ENCODE measurements around the gene BATF2. TPM values are rescaled to one million over a fixed set of nuclear protein-coding genes. Genes with fewer than 3 reads are reported as not detected.
A peak's percentile ranks its signal among the peaks of the same experiment; 100 is the strongest.

Gene BATF2
- total and polyA plus RNA-seq, 10 of the 15 experiments (the other 5 are each of a cell fraction or from before 2014, with no cell fraction given) = 0.18 to 1.1 (median 0.38) TPM; not detected in 1

DNA sequence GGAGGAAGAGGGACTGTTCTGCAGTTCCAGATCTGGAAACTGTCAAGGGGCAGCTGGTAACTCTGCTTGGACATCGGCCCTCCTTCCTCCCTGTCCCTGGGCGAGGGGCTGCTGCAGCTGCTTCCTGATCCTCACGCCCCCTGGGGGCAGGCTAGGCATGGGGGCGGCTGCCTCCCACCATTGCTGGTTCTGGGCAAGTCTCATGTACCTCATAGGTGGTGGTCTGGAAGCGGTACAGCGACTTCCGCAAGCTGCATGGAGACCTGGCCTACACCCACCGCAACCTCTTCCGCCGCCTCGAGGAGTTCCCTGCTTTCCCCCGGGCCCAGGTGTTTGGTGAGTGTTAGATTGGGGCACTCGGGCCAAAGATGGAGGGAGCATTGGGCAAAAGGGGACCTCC, 35.4 kb upstream of the BATF2 start:
- in situ Hi-C loops (cut with MboI) (no loop called here), intact Hi-C loops (cut with micrococcal nuclease; ENCODE audit: unreplicated experiment) (no loop called here)
- ChIA-PET SMC1A (ENCODE audit: uncharacterized antibody, unreplicated experiment) (interaction anchor here (1.6 kb wide), 1 partner anchor 9 kb away, joined by 4 read pairs; the partner anchor contains the start of gene SAC3D1), POLR2A (no interaction called here), CTCF (interaction anchor here (1.7 kb wide), 2 partner anchors 18 to 80 kb away, joined by 4 to 7 read pairs; partner anchors contain the start of gene ARL2), RAD21 (ENCODE audit: unreplicated experiment) (no interaction called here)
- H2AFZ ChIP-seq (ENCODE audit: control insufficient read depth, low read depth, low read length) = no peak overlapping the region
- 77% methylated on average over 12 of the region's 13 CpGs for WGBS (ENCODE audit: insufficient coverage, insufficient replicate concordance, low lambda C conversion rate, missing lambda C conversion rate)
- no peak for FAIRE-seq
- TF ChIP-seq POLR2A (IDR thresholded peaks at IDR 0.05; ENCODE audit: low read depth, low read length) (no peak), LARP7 (IDR thresholded peaks at IDR 0.05) (no peak), NFIC (IDR thresholded peaks at IDR 0.05; ENCODE audit: low read depth, low read length) (no peak)
- no peaks in the 10 kb centered on the region for H4K20me1 ChIP-seq (ENCODE audit: control insufficient read depth, insufficient read depth)
- BruUV-seq (replicated peaks) = no TSS peak
- H3K27me3 ChIP-seq (replicated peaks in 1 of 2; ENCODE audit: control insufficient read depth in 2 of 2, insufficient read depth in 2 of 2, low read length in 1 of 2) = no peaks in the 10 kb centered on the region
- H3K4me1 ChIP-seq (ENCODE audit: control insufficient read depth, insufficient read depth, low read length) = peaks cover 4% of the 10 kb centered on the region; the same call in 1 of the 2 replicates
- DNase-seq (ENCODE audit: low read depth, low spot score) = no peak
- no peak for ATAC-seq
- no peak overlapping the region; the same call in 1 of the 2 replicates for H3K27ac ChIP-seq (ENCODE audit: control insufficient read depth, insufficient read depth)
- H3K9me3 ChIP-seq (replicated peaks; ENCODE audit: control insufficient read depth, insufficient read depth, low read length) = no peaks in the 10 kb centered on the region
- no peak overlapping the region for H3K4me3 ChIP-seq
- H3K79me2 ChIP-seq (ENCODE audit: control insufficient read depth, insufficient read depth, low read length) = peaks cover 1% of the 10 kb centered on the region; the same call in 1 of the 2 replicates
- H3K4me2 ChIP-seq (ENCODE audit: control insufficient read depth, insufficient read depth) = no peak overlapping the region
- H3K36me3 ChIP-seq (ENCODE audit: control insufficient read depth in 2 of 2, insufficient read depth in 2 of 2, low read length in 1 of 2) = 0 out of 4 replicates have a peak, but pooled peaks cover 0 to 4% of the 10 kb centered on the region in 2 experiments
- no peak overlapping the region for H3K9ac ChIP-seq (ENCODE audit: control insufficient read depth, insufficient read depth, low read length)

DNA sequence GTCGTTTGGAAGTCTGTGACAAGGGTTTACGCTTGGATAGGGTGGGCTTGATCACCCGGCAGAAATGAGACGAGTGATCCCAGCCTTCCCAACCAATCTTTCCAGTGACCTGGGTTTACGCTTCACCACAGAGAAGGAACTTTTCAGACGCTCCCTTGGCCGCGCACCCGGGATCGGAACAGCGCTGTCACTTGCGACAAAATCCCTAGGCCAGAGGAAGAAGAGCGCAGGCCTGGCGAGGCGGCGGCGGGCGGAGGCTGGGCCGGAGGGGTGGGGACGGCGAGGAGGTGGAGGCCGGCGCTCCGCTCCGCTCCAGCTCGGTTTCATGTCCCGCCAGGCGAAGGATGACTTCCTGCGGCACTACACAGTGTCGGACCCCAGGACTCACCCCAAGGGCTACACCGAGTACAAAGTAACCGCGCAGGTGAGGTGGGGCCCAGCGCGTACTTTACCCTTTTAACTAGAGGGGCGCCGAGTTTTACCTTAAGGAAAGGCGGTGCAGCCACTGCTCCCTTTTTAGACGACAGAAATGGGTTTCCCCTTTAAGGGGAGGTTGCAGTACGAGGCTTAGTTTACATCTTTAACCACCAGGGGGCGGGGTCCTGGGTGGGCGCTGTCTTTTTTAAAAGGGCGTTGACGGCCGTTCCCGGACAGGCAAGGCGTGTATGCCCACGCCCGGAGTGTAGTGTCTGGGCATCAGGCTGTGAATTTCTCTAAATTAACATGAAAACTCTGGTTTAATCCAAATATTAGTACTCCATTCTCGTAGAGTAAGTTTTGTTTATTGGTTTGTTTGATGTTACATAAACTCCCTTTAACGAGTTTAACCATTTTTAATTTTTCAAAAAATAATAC, 30.7 kb upstream of the BATF2 start, which contains the start of gene SNX15:
SNX15 (plus strand) TSS at position 227 of the 855 bp plus-strand sequence; CDS start at position 326, 99 bp downstream.
- ChIA-PET POLR2A (interaction anchor here (1.1 to 2.6 kb wide), 5 partner anchors 13 to 103 kb away, joined by 3 to 12 read pairs (median 6); partner anchors contain the start of genes PPP2R5B and SAC3D1), SMC1A (ENCODE audit: uncharacterized antibody, unreplicated experiment) (interaction anchor here (1.1 to 1.8 kb wide), 7 partner anchors 11 to 94 kb away, joined by 3 to 10 read pairs (median 4); partner anchors contain the start of genes BATF2, FAU and SAC3D1)
- in situ Hi-C loops (cut with MboI) = no loop called here
- TF ChIP-seq, protein P1, sequence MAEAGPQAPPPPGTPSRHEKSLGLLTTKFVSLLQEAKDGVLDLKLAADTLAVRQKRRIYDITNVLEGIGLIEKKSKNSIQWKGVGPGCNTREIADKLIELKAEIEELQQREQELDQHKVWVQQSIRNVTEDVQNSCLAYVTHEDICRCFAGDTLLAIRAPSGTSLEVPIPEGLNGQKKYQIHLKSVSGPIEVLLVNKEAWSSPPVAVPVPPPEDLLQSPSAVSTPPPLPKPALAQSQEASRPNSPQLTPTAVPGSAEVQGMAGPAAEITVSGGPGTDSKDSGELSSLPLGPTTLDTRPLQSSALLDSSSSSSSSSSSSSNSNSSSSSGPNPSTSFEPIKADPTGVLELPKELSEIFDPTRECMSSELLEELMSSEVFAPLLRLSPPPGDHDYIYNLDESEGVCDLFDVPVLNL (IDR thresholded peaks at IDR 0.05; ENCODE audit: low read depth, low read length) = 0 out of 2 replicates have a peak, but pooled peaks have one; percentile 31
- peak; percentile 87; the same call in 1 of the 2 replicates for TF ChIP-seq SIN3A (IDR thresholded peaks at IDR 0.05; ENCODE audit: low read depth, low read length)
- TF ChIP-seq ZNF384 (IDR thresholded peaks at IDR 0.05; ENCODE audit: borderline replicate concordance, low read depth, low read length) = no peak
- TF ChIP-seq SMAD5 (IDR thresholded peaks at IDR 0.05; ENCODE audit: low read depth) = no peak
- TF ChIP-seq NR2C1 (IDR thresholded peaks at IDR 0.05) = no peak
- TF ChIP-seq KDM1A (IDR thresholded peaks at IDR 0.05; ENCODE audit: borderline replicate concordance) = no peak
- TF ChIP-seq CREB1 (IDR thresholded peaks at IDR 0.05; ENCODE audit: low read depth) = no peak
- no peak for TF ChIP-seq HDAC6 (IDR thresholded peaks at IDR 0.05; ENCODE audit: unreplicated experiment)
- no peak for TF ChIP-seq NFYA (IDR thresholded peaks at IDR 0.05; ENCODE audit: borderline replicate concordance, low read depth, low read length)
- no peak for TF ChIP-seq SREBF1 (IDR thresholded peaks at IDR 0.05; ENCODE audit: low read length)
- TF ChIP-seq JUND (IDR thresholded peaks at IDR 0.05; ENCODE audit: low read depth, low read length) = no peak
- TF ChIP-seq LARP7 (IDR thresholded peaks at IDR 0.05) = peak; percentile 74; the same call in 1 of the 2 replicates
- no peak for TF ChIP-seq POU2F2 (IDR thresholded peaks at IDR 0.05; ENCODE audit: borderline replicate concordance, low read depth, low read length)

More for the DNA sequence above, 30.7 kb upstream of the BATF2 start, which contains the start of gene SNX15:
- H3K27me3 ChIP-seq (replicated peaks in 1 of 2; ENCODE audit: control insufficient read depth in 2 of 2, insufficient read depth in 2 of 2, low read length in 1 of 2) = no peaks in the 10 kb centered on the region
- peak; percentile 93 for FAIRE-seq
- no peaks in the 10 kb centered on the region for H4K20me1 ChIP-seq (ENCODE audit: control insufficient read depth, insufficient read depth)
- H3K4me3 ChIP-seq = peak within 1 kb of the TSS; percentile 65
- intact Hi-C loops (cut with micrococcal nuclease; ENCODE audit: unreplicated experiment) = loop anchor here (2.0 kb wide), 1 partner anchor 51 kb away; no protein-coding TSS in a partner anchor
- H3K9ac ChIP-seq (ENCODE audit: control insufficient read depth, insufficient read depth, low read length) = peak within 1 kb of the TSS; percentile 57; the same call in 1 of the 2 replicates
- H3K9me3 ChIP-seq (replicated peaks; ENCODE audit: control insufficient read depth, insufficient read depth, low read length) = no peaks in the 10 kb centered on the region
- BruUV-seq (replicated peaks) = no TSS peak
- peak within 1 kb of the TSS; percentile 97 for H2AFZ ChIP-seq (ENCODE audit: control insufficient read depth, low read depth, low read length)
- ChIA-PET CTCF (interaction anchor here (0.6 to 5.4 kb wide), 7 partner anchors 10 to 228 kb away, joined by 3 to 39 read pairs (median 3); partner anchors contain the start of genes ARL2 and CDCA5), RAD21 (ENCODE audit: unreplicated experiment) (interaction anchor here (0.6 to 2.9 kb wide), 5 partner anchors 12 to 248 kb away, joined by 3 to 13 read pairs (median 3); partner anchors contain the start of genes ARL2, FAU, MRPL49 and SAC3D1)
- ATAC-seq = peak; percentile 98
- peak within 1 kb of the TSS; percentile 93 for H3K4me2 ChIP-seq (ENCODE audit: control insufficient read depth, insufficient read depth)
- peak within 1 kb of the TSS; percentile 74 for H3K27ac ChIP-seq (ENCODE audit: control insufficient read depth, insufficient read depth)
- 0 out of 4 replicates have a peak, but pooled peaks cover 0 to 4% of the 10 kb centered on the region in 2 experiments for H3K36me3 ChIP-seq (ENCODE audit: control insufficient read depth in 2 of 2, insufficient read depth in 2 of 2, low read length in 1 of 2)
- peak; percentile 80 for DNase-seq (ENCODE audit: low read depth, low spot score)
- peaks cover 8% of the 10 kb centered on the region; the same call in 1 of the 2 replicates for H3K4me1 ChIP-seq (ENCODE audit: control insufficient read depth, insufficient read depth, low read length)
- H3K79me2 ChIP-seq (ENCODE audit: control insufficient read depth, insufficient read depth, low read length) = peaks cover 1% of the 10 kb centered on the region; the same call in 1 of the 2 replicates
- WGBS (ENCODE audit: insufficient coverage, insufficient replicate concordance, low lambda C conversion rate, missing lambda C conversion rate) = 3% methylated on average over 40 of the region's 51 CpGs
